Endothelial cell of umbilical vein (primary cell): ENCODE data around the gene UCP3. TPM values are rescaled to one million over a fixed set of nuclear protein-coding genes. Genes with fewer than 3 reads are reported as not detected.

ENCODE experiments used
- BruUV-seq: library from RNA; stranded (reverse); fragments of 400-500 nt; replicated peaks from 2 replicates; lab custom pipeline; 2021; lab: Mats Ljungman, UMichigan
- CTCF ChIA-PET: fragments of 300-600, 350-600 bp; sonication (Branson Sonifier 250); formaldehyde crosslinking; loops from one replicate; lab custom pipeline; 2021; ENCODE audit warnings: antibody characterized with exemption, inconsistent platforms; lab: Charles Lee
- POLR2A ChIA-PET: fragments of 300-600, 350-600 bp; sonication (Branson Sonifier 250); formaldehyde crosslinking; loops from one replicate; lab custom pipeline; 2021; ENCODE audit warnings: antibody characterized with exemption, inconsistent platforms; lab: Charles Lee
- DNase-seq: peaks from one replicate; pipeline ENCODE4 v3.0.0-alpha.2; 2011; ENCODE audit warnings: low read depth, low spot score
- FAIRE-seq: peaks from 2 replicates; lab custom pipeline; 2011; peaks lifted over from hg19 to GRCh38; lab: Jason Lieb, UNC
- H2AFZ ChIP-seq: 2 replicates; pipeline ENCODE4 v1.6.0; 2012; ENCODE audit warnings: low read depth, low read length, control low read depth, inconsistent platforms
- H3K27ac ChIP-seq: 2 replicates; pipeline ENCODE4 v1.5.1; 2011; ENCODE audit warnings: low read depth, mild to moderate bottlenecking, control low read depth, low read length, moderate library complexity; ENCODE audit not compliant: insufficient read depth
- H3K27me3 ChIP-seq, 2 experiments: 2 replicates each; pipeline versions ENCODE4 v1.6.0 to v1.6.1; 2011; ENCODE audit warnings: low read length in 2 of 2, mixed read lengths in 1 of 2; ENCODE audit not compliant: control insufficient read depth in 2 of 2, insufficient read depth in 2 of 2
- H3K36me3 ChIP-seq, 2 experiments: 2 replicates in 1 of 2; 3 replicates in 1 of 2; pipeline ENCODE4 v1.5.1; 2011; ENCODE audit warnings: low read length in 2 of 2, mild to moderate bottlenecking in 1 of 2, moderate library complexity in 1 of 2; ENCODE audit not compliant: control insufficient read depth in 2 of 2, insufficient read depth in 2 of 2; ENCODE audit errors: extremely low read depth in 1 of 2
- H3K4me1 ChIP-seq: 3 replicates; pipeline ENCODE4 v1.5.1; 2011; ENCODE audit warnings: mild to moderate bottlenecking, low read length; ENCODE audit not compliant: control insufficient read depth, insufficient read depth; ENCODE audit errors: extremely low read depth
- H3K4me2 ChIP-seq: 2 replicates; pipeline ENCODE4 v1.6.1; 2011; ENCODE audit warnings: low read length, control low read depth, mixed read lengths; ENCODE audit not compliant: insufficient read depth
- H3K4me3 ChIP-seq, 3 experiments: fragments of 200-600 bp in 1 of 3; sonication (generic), shearing (Covaris generic) in 1 of 3; replicated peaks in 1 of 3; 2 replicates each; pipeline ENCODE4 v1.5.1; 2011 to 2016; ENCODE audit warnings: control low read depth in 3 of 3, low read length in 3 of 3, mild to moderate bottlenecking in 2 of 3, inconsistent platforms in 1 of 3, low read depth in 1 of 3, moderate library complexity in 1 of 3; ENCODE audit not compliant: insufficient read depth in 1 of 3
- H3K79me2 ChIP-seq: 2 replicates; pipeline ENCODE4 v1.6.0; 2012; ENCODE audit warnings: low read length, inconsistent platforms; ENCODE audit not compliant: control insufficient read depth, insufficient read depth
- H3K9ac ChIP-seq: replicated peaks from 2 replicates; pipeline ENCODE3; 2011; ENCODE audit warnings: low read length, control low read depth; ENCODE audit not compliant: insufficient read depth; ENCODE audit errors: extremely low read depth
- H3K9me1 ChIP-seq: replicated peaks from 3 replicates; pipeline ENCODE4 v1.6.0; 2011; ENCODE audit warnings: mild to moderate bottlenecking, low read length; ENCODE audit not compliant: control insufficient read depth, insufficient read depth; ENCODE audit errors: extremely low read depth
- H3K9me3 ChIP-seq: replicated peaks from 2 replicates; pipeline ENCODE4 v1.5.1; 2012; ENCODE audit warnings: low read length, inconsistent platforms; ENCODE audit not compliant: control insufficient read depth, insufficient read depth
- H4K20me1 ChIP-seq: replicated peaks from 2 replicates; pipeline ENCODE3; 2011; ENCODE audit warnings: mild to moderate bottlenecking, low read length; ENCODE audit not compliant: control insufficient read depth, insufficient read depth; ENCODE audit errors: extremely low read depth
- EZH2 ChIP-seq: IDR thresholded peaks from 2 replicates; pipeline ENCODE4 v1.6.1; 2012; ENCODE audit warnings: borderline replicate concordance, low read depth, mild to moderate bottlenecking, moderate library complexity, low read length, inconsistent platforms; ENCODE audit not compliant: severe bottlenecking
- FOS ChIP-seq: IDR thresholded peaks from 2 replicates; pipeline ENCODE4 v1.6.1; 2011; ENCODE audit warnings: mild to moderate bottlenecking, low read length, moderate library complexity, borderline replicate concordance; ENCODE audit not compliant: insufficient read depth
- GATA2 ChIP-seq: IDR thresholded peaks from 2 replicates; pipeline ENCODE4 v1.7.0; 2011; ENCODE audit warnings: low read depth, mild to moderate bottlenecking, moderate library complexity, mixed read lengths, low read length; ENCODE audit not compliant: insufficient read length, insufficient read depth
- JUN ChIP-seq: IDR thresholded peaks from 2 replicates; pipeline ENCODE4 v1.6.1; 2011; ENCODE audit warnings: borderline replicate concordance, low read depth; ENCODE audit not compliant: insufficient read length, insufficient read depth
- MYC ChIP-seq: IDR thresholded peaks from one replicate; pipeline ENCODE4 v1.6.1; 2011; ENCODE audit warnings: mild to moderate bottlenecking, low read depth, low read length
- POLR2A ChIP-seq: IDR thresholded peaks from 2 replicates; pipeline ENCODE4 v1.6.1; 2012; ENCODE audit warnings: low read depth, mild to moderate bottlenecking, control low read depth, low read length
- POLR2AphosphoS5 ChIP-seq: IDR thresholded peaks from 2 replicates; pipeline ENCODE4 v1.6.1; 2012; ENCODE audit warnings: low read depth, mild to moderate bottlenecking, control low read depth, low read length, moderate library complexity; ENCODE audit not compliant: insufficient read depth
- dilution Hi-C: fragments of 300-500 bp; cut with MboI; formaldehyde crosslinking; loops from one replicate; pipeline ENCODE4 v1.15.0; 2019; ENCODE audit warnings: low sequenced_read_pairs; ENCODE audit not compliant: extremely low pct_ligation_motif_present
- intact Hi-C: fragments of 100-400 bp; cut with micrococcal nuclease; formaldehyde crosslinking; loops from one replicate; pipeline ENCODE4 v1.10.0; 2022
- polyA plus RNA-seq, 4 experiments: library from polyadenylated mRNA; depleted of rRNA in 3 of 4; stranded (reverse) in 3 of 4; unstranded in 1 of 4; fragments of >200 nt; gene quantifications; 2 replicates each; pipeline versions ENCODE4 v1.2.1 to v1.2.3, GENCODE V29; 2011 to 2012; ENCODE audit warnings: missing spikeins in 1 of 4
- total RNA-seq: library from RNA; stranded (reverse); gene quantifications from 2 replicates; pipeline ENCODE4 v1.2.3, GENCODE V29; 2021
- TF ChIP-seq, protein P1 (sequence below): IDR thresholded peaks from 2 replicates; pipeline ENCODE4 v1.6.1; 2011; ENCODE audit not compliant: insufficient read depth, insufficient read length
- TF ChIP-seq, protein P2 (sequence below), 2 donors: IDR thresholded peaks; 1 replicate in 1 of 2; 2 replicates in 1 of 2; pipeline ENCODE4 v1.5.1; 2011; ENCODE audit warnings: low read length in 2 of 2, mild to moderate bottlenecking in 2 of 2, moderate library complexity in 2 of 2, control low read depth in 1 of 2, inconsistent platforms in 1 of 2, low read depth in 1 of 2; ENCODE audit not compliant: insufficient read depth in 1 of 2; ENCODE audit errors: extremely low read depth in 1 of 2

Gene UCP3
- total and polyA plus RNA-seq, 2 donors (not counting 3 experiments of a cell fraction or from before 2014, with no cell fraction given) = 1.1 to 1.4 TPM

DNA sequence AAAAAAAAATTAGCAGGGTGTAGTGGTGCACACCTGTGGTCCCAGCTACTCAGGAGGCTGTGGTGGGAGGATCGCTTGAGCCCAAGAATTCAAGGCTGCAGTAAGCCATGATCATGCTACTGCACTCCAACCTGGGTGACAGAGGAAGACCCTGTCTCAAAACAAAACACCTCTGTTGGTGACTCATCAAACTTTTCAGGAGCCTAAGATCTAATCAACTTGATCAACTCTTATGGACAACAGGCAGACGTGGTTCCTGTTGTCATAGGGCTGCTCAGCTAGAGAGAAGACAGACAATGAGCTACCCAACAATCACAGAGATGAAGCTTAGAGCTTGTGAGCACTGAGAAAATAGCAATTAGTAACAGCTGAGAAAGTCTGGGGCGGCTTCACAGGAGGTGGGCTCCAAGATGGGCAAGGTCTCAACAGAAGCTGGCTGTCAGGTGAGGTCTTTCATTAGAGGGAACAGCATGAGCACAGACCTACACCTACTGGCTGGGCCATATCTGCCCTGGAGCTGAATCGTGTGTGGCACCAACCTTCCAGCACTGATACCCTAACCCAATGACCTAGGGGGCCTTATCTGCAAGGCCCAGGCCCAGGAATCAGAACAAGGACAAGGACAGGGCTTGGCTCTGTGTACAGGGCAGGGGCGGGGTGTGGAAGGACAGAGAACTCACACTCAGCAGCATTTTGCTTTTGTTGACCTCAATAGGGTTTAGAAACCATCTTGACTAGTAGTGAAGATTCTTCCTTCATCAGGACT, 7.2 kb upstream of the UCP3 start:
- FAIRE-seq = no peak
- dilution Hi-C loops (no loop called here), intact Hi-C loops (no loop called here)
- Histone ChIP-seq H3K9ac (no peak overlapping the region), H3K9me1 (no peaks in the 10 kb centered on the region), H3K79me2 (no peaks in the 10 kb centered on the region), H3K27me3 (no peaks in the 10 kb centered on the region), H3K9me3 (no peaks in the 10 kb centered on the region), H3K36me3 (peaks cover 0 to 11% of the 10 kb centered on the region in 2 experiments), H3K4me1 (no peaks in the 10 kb centered on the region), H4K20me1 (no peaks in the 10 kb centered on the region), H2AFZ (no peak overlapping the region), H3K27ac (no peak overlapping the region), H3K4me3 (no peak overlapping the region), H3K4me2 (no peak overlapping the region)
- ChIA-PET POLR2A (no interaction called here), CTCF (interaction anchor here (0.7 to 2.7 kb wide), 3 partner anchors 10 to 11 kb away, joined by 3 to 5 read pairs (median 3); no protein-coding TSS in a partner anchor)
- no peak for DNase-seq
- BruUV-seq = no TSS peak
- TF ChIP-seq MYC (no peak), EZH2 (no peak), POLR2A (no peak), POLR2AphosphoS5 (no peak), GATA2 (no peak), JUN (no peak), FOS (no peak)
- TF ChIP-seq, protein P1, sequence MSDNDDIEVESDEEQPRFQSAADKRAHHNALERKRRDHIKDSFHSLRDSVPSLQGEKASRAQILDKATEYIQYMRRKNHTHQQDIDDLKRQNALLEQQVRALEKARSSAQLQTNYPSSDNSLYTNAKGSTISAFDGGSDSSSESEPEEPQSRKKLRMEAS = no peak
- TF ChIP-seq, protein P2, sequence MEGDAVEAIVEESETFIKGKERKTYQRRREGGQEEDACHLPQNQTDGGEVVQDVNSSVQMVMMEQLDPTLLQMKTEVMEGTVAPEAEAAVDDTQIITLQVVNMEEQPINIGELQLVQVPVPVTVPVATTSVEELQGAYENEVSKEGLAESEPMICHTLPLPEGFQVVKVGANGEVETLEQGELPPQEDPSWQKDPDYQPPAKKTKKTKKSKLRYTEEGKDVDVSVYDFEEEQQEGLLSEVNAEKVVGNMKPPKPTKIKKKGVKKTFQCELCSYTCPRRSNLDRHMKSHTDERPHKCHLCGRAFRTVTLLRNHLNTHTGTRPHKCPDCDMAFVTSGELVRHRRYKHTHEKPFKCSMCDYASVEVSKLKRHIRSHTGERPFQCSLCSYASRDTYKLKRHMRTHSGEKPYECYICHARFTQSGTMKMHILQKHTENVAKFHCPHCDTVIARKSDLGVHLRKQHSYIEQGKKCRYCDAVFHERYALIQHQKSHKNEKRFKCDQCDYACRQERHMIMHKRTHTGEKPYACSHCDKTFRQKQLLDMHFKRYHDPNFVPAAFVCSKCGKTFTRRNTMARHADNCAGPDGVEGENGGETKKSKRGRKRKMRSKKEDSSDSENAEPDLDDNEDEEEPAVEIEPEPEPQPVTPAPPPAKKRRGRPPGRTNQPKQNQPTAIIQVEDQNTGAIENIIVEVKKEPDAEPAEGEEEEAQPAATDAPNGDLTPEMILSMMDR (IDR thresholded peaks at IDR 0.05; ENCODE audit: extremely low read depth in 1 of 2, insufficient read depth in 1 of 2, low read depth in 1 of 2, low read length in 2 of 2) = no peak
